CD4-positive, alpha-beta T cell treated with Interleukin-17A for 4 hours (primary cell): Measurements from ENCODE around the gene SEMA4D.

Source experiments
- DNase-seq: peaks from one replicate; pipeline ENCODE4 v3.0.0-alpha.2; 2020; ENCODE audit warnings: mixed read lengths

Gene SEMA4D

DNA sequence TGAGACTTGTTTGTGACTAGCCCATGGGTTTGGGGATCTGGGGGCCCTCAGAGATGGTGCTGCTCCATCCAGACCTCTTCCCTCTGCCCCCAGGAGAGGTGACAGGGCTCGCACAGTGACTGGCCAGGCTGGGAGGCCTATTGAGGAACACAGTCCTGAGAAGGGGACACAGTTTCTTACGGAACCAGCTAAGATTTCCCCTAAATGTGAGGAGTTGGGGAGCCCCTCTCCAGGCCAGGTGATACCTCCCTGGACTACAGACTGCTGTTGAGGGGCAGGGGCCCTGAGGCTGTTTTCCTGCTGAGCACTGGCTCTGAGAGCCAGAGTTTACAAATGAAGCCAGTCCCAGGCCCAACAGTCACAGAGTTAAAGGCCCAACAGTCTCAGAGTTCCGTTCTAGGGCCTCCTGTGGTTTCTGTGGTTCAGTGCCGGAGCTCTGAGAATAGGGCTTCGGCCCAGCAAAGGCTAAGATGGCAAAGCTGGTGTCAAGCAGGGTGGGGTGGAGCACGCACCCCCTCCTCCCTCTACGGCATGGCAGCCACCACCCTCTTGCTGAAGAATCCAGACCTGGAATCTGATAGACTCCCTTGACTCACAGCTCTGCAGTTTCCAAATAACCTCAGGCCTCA lies 1.1 kb upstream of the SEMA4D start:
- peak; percentile 64 for DNase-seq

DNA sequence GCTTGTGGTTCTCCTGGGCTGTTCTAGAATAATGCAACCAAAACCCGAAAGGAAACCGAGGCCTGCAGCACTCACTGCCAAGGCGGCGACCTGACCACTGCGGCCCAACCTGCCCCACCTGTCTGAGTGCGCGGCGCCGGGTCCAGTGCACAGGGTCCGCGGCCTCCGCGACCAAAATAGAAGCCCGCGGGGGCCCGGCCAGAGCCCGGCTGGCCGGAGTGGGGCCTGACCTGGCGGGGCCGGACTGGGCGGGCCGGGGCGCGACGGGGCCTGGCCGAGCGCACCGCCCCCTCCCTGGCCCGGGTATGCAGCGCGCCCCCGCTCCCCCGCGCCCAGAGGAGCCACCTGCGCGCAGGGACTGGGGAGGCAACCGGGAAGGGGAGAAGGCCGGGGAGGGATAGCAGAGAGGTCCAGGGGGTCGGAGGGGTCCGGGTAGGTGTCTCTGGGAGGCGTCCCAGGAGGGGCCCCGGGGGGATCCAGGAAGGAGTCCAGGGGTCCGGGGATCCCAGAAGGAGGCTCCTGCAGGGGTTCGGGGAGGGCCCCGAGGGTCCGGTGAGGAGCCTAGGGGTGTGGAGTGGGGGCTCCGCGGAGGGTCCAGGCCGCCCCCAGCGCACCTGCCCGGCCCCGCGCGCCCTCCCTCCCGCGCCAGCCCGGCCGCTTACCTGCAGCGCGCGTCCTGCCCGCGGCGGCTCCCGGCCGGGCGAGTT lies 503 bp downstream of the SEMA4D start:
- DNase-seq, result peak; percentile 49

DNA sequence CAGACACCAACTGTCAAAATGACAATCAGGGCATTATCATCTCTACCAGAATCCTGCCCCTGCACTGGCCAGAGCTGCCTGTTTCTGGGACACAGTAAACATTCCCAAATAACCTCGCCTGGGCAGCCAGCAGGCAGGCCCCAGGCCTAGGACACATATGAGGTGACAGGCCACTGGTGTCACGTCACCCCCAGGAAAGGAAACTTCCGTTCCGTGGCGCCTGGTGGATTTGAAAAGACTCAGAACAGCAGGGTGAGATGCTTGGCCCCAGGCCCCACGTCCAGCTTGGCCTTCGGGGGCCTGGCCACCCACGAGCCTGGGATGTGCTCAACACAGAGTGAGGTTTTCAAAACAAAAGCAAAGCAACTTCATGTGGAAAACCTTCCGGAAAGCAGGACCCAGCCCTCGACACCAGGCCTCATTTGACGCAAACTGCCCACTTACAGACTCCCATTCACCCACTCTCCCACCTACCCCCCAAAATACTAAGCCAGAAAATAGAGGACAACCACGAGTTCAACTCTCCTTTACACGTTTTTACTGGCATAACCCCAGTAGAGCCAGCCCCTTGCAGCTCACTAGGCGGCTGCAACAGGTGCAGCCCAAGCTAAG lies 1.2 kb downstream of the SEMA4D start:
- DNase-seq, result peak; percentile 60

DNA sequence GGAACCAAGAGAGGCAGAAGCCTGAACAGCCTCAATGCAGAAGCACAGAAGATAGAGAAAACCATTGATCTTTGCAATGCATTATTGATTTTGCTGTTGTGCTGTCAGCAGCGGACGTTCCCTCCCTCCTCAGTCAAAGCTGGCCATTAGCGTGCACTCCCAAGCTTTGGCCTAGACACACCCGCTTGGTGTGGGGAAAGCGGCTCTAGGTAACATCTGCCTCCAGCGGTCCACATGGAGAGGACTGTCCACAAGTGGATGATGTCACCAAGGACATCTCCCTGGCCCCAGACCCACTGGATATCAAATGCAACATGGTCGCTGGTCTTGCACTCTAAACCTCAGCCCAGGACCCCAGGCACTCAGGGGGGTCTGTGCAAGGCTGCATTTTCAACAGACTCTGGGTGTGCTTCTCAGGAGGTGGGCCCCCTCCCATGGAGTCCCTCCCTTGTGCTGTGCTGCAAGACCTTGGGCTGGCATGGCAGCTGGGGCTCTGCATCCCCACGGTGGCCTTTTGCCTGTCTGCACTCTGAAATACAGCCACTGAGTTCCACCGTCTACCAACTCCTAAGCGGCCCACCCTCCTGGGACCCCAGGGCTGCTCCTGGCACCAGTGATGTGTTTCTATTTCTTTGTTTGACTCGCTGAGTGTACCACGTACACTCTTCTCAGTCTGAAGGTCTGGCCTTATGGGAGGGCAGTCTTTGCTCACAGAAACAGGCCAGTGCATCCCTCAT lies 1.9 kb downstream of the SEMA4D start:
- no peak for DNase-seq

DNA sequence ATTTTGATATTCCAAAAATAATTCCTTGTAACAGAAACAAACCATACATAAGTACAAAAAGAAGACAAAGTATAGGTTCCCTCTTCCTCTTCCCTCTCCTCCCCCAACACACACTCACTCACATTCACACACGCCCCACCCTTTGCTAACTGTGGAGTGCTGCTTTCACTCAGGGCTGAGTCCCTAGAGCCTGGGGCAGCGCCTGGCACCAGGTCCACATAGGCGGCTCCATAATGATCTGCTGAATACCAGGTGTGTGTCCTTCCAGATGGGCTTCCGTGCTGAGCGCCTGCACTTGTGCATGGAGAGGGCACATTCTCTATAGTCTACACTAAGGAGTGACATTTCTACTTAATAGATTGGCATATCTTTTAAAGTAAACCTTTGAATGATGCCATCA lies 3.7 kb downstream of the SEMA4D start:
- DNase-seq, result peak; percentile 47

DNA sequence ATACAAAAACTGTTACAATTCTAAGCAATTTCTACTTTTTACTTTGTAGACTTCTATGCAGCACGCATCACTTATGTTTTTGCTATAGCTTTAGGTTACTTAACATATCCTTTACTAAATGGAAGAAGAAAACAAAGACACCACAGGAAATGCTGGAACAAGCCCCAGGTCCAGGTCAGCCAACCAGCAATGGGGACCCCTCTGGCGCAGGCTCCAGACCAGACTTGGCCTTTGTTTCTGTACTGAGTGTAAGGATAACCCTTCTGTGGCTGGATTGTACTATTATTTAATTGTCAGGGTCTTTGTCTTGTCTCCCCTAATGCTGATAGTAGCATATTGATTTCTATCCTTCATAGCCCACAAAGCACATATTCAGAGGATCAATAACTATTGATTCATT lies 4.2 kb downstream of the SEMA4D start:
- DNase-seq, result no peak

DNA sequence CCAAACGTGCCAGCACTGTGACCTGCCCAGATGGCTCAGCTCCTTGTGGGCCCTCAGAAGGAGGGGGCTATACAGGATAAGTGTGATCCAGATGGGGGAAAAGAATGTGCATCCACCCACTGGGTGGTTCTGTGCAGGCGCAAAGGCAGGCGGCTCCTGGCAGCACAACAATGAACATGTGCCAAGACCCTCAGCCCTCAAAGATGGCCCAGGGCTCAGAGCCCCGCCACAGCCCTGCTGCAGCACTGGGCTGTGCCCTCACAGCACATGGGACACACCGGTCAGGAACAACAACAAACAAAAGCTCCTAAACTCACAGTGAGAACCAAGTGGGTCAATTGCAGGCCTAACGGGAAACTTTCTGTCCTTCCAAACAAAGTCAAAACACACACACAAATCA lies 4.7 kb downstream of the SEMA4D start:
- DNase-seq, result no peak

DNA sequence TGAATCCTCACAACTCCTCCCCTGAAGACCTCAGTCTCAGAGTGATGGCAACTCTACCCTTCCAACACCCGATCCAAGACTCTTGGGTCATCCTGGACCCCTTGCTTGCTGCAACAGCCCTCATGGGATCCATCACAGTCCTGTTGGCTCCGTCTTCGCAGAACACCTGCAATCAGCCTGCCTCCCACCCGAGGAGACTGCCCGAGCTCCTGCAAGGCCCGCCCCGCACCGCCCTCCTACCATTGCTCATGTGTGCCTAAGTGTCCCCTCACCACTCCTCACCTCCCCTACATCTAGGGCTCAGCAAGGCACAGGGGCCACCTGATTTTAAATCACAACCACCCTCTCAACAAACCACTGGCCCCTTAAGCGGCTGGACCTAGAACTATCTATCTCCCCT lies 5.3 kb downstream of the SEMA4D start:
- no peak for DNase-seq

DNA sequence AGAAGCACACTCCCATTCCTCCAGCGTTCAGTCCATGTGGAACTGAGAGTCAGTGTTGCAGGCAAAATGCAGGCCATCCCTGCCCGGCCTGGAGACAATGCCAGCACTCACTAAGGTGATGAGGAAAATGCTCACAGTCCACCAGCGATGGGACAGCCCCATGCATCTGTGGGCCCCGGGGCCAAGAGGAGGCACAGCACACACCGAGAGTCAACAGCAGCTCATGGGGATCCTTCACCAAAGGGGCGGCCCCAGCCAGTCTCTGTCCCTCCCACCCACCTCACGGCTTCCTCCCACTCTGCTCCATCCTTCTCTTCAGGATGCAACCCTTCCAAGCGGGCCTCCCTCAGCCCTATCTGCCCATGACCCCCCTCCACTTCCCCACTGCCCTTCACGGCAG lies 6.2 kb downstream of the SEMA4D start:
- peak; percentile 53 for DNase-seq

DNA sequence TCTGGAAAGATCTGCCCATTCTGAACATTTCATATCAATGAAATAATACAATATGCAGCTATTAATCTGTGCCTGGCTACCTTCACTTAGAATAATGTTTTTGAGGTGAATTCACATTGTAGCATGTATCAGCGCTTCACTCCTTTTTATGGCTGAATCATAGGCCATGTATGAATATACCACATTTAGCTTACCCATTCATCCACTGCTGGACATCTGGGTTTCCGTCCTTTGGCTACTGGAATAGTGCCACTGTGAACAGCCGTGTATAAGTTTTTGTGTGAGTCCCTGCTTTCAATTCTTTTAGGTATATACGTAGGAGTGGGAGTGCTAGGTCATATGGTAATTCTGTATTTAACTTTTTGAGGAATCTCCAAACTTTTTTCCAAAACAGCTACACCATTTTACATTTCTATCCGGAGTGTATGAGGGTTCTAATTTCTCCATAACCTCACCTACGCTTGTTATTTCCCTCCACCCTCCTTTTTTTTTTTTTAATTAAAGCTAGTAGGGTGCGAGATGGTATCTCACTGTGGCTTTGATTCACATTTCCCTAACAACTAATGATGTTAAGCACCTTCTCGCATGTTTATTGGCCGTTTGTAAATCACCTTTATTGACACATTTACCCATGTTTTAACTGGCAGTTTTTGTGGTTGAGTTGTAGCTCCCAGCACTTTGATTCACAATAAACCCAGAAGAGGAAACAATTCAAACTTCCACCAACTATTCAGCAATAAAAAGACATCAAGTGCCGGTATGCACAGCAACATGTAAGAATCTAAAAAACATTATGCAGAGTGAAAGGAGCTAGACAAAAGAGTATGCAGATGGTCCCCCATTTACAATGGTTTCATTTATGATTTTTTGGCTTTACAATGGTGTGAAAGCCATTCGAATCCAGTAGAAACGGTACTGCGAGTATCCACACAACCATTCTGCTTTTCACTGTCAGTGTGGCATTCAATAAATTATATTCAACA lies 8.1 kb downstream of the SEMA4D start:
- DNase-seq, result no peak

DNA sequence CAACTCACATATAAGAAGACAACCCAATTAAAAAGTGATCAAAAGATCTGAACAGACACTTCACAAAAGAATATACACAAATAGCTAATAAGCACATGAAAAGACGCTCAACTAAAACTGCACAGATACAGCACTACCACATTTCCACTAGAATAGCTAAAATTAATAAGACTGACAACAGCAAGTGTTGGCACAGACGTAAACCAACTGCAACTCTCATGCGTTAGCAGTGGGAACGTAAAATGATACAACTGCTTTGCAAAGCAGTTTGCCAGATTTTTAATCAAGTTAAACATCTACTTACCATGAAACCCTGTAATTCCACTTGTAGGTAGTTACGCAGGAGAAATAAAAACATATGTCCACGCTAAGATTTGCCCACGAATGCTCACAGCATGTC lies 9.0 kb downstream of the SEMA4D start:
- no peak for DNase-seq

DNA sequence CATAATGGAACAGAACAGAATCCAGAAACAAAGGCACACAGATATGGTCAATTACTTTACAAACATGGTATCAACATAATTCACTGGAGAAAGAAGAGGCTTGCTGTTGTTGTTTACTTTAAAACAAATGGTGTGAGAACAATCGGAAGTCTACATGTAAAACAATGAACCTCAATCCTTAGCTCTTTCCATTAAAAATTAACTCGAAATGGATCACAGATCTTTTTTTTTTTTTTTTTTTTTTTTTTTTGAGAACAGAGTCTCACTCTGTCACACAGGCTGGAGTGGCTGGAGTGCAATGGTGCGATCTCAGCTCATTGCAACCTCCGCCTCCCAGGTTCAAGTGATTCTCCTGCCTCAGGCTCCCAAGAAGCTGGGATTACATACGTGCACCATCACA lies 9.8 kb downstream of the SEMA4D start:
- no peak for DNase-seq

DNA sequence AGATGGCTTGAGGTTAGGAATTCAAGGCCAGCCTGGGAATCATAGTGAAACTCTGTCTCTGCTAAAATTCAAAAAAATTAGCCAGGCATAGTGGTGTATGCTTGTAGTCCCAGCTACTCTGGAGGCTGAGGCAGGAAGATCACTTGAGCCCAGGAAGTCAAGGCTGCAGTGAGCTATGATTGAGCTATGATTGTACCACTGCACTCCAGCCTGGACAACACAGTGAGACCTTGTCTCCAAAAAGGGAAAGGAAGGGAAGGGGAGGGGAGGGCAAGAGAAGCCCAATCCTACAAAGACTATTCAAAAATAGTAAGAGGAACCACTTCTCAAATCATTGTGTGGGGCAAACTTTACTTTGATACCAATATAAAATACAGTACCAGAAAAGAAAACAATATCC lies 11.2 kb downstream of the SEMA4D start:
- no peak for DNase-seq

DNA sequence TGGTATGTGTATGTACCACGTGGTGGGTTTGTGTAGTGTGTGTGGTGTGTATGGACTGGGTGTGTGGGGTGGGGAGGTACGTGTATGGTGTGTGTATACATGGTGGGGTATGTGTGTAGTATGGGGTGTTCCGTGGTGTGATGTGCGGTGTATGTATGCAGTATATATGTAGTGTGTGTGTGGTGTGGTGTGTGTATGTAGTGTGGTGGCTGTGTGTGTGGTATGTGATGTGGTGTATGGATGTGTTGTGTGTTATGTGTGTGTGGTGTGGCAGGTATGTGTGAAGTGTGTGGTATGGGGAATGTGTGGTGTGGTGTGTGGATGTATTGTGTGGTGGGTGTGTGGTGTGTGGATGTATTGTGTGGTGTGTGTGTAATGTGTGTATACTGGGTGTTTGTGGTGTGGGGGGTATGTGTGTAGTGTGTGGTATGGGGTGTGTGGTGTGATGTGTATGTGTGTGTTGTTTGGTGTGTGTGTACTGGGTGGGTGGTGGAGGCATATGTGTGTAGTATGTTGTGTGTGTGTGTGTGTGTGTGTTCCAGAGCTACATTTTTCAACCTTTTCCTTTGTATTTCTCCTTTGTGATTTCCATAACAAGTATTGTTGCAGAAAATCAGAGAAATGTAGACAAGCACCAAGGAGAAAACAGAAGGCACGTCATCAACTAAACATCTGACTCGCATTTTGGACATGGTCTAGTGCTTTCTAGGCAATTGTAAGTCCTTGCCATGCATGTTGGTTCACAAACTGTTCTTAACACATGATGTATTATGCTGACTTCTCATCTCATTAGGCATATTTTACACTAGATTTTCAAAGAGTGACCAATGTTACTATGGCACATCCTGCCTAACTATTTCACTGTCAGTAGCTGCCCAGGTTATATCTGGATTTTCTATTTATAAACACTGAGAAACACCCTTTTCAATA lies 13.2 kb downstream of the SEMA4D start:
- no peak for DNase-seq

DNA sequence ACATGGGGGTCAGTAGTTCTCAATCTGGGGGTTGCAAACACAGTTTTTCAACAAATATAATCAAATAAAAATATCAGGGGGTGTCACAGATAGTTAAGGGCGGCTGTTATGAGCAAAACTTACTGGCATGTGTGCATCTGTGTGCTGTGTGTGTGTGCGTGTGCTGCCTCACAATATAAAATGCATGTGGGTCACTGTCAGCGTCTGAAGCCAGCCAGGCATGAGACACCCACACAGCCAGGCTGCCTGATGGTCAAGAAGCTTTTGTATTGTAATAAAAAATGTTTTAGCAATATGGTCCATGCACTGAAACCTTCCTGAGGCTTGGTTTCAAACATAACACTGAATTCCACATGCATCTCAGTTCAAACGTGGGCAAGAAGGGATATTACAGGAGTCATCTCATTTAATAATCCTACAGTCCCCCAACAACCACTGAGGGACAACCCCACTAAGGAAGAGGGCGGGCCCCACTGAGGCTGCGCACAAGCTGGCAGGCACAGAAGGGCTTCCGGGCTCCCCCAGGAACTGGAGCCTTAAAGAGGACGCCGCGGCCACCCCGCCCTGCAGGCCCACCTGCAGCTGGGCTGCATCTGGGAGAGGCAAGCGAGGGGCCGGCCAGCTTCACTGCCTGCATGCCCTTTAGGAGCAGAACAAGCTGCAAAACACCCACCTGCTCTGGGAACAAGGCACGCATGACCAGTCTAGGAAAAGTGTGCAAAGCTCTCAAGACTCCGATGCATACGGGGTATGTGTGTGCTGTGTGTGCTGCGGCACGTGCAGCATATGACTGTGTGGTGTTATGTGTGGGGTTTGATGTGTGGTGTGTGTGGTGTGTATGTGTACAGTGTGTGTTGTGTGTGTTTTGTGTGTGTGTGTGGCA lies 14.1 kb downstream of the SEMA4D start:
- peak; percentile 83 for DNase-seq

DNA sequence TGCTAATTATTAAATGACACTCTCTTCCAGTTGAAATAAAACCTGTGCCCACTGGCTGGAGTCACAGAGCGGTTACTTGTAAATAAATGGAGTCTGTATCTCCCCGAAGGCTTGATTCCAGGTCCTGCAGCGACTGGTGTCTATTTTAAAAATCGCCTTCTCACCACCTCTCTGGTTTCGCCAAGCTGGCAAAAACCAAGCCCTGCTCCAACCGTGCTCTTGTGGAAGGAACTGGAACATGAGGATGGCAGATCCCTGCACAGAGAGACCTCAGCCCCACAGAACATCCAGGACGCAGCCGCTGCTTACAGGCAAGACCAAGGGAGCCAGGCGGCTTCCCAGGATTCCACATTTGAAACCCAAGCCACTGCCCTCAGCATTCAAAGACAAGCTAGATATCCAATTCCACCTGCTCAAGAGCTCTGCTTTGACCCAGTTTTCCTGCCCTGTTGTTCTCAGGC lies 15.0 kb downstream of the SEMA4D start:
- DNase-seq, result peak; percentile 8

DNA sequence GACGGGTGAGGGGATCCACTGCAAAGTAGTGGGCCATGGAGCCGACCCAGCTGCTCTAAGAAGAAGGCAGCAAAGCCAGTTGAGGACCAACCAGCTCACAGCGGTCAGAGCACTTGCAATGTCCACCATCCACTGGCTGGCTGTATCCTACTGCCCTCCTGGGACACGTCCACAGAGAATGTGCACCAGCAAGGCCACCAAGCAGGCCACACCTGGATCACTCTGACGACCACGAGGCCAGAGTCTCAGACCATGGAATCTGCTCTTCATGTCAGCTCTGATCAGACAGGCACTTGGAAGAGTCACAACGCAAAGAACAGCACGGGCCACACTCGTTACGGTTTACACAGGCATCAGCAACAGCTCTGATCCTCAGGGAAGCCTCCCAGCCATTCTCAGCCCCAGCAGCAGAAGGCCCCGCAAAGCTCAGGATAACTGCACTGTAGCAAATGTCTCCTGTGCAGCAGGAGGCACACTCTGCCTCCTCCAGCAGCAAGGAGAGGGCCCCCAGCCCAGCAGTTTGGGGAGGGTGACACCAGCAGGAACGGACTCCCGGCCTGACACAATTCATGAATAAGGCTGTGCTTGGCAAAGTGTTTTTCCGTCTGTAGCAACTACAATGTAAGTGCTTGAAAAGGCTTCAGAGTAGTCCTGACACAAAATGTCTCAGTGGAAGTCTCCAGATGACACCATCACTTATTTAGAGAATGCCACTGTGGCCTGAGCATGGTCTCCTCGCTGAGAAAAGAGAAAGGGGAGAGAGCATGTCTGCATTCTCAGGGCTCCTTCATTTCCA lies 15.7 kb downstream of the SEMA4D start:
- no peak for DNase-seq

DNA sequence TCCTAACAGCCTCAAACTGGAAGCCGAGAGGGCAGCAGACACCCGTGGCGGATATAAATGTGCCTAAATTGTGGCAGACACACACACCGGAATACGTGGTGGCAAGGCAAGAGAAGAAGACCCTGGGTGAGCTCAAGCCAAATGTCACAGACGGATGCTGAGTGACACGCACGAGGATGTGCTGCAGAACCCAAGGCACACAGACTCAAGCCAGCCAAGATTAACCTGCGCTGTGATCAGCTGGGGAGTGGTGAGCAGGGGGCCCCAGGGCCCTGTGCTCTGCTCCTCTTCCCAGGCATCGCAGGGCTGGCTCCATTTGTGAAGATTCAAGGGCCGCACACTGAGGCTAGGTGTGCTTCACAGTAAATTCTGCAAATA lies 16.4 kb downstream of the SEMA4D start:
- DNase-seq, result peak; percentile 79

DNA sequence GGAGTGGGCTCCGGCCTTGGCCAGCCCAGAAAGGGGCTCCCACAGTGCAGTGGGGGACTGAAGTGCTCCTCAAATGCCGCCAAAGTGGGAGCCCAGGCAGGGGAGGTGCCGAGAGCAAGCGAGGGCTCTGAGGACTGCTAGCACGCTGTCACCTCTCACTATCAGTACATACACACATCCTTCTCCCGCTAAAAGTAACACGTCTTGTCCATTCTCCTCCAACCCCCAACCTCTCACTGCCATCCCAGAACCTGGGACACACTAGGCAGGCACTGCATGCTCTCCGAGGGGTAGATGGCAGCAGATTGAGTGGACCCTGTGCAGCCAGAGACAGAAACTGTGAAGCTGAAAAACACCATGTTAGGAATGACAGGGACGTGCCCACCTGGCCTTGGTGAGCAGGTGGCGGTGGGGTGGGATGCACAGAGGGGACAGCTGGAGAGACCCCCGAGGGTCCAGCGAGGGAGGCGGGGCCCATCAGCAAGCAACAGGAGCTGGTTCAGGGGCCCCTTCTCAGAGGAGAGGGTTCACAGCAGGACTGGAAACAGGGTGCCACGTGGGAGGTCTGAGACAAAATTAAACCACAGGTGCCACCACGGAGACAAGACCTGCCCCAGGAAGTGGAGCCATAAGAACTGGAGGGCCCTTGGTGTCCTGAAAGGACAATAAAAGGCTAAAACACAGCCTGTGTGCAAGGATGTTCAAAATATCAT lies 16.9 kb downstream of the SEMA4D start:
- DNase-seq, result no peak
